MV-4-11 (cell line): ENCODE measurements around the gene FUT2.
"Not testable (repeated sequence)": the region's sequence is repeated elsewhere in the genome, so short reads cannot be mapped to it uniquely, and the experiment has no call there.

Experiments used
- DNase-seq: peaks from one replicate; lab custom pipeline; 2025; lab: John Stamatoyannopoulos, UW

FUT2 gene

GRCh38 chr19:48702701-48703100, 6.9 kb downstream of the FUT2 start:
- no peak for DNase-seq

GRCh38 chr19:48703316-48703715, 7.5 kb downstream of the FUT2 start:
- DNase-seq, result no peak

GRCh38 chr19:48705431-48705830, 9.7 kb downstream of the FUT2 start:
- DNase-seq, result no peak

GRCh38 chr19:48708471-48708870, 12.7 kb downstream of the FUT2 start:
- no peak for DNase-seq

- no peak for DNase-seq
Measured at GRCh38 chr19:48711106-48711662, 15.4 kb downstream of the FUT2 start.

- no peak for DNase-seq
Measured at GRCh38 chr19:48713041-48713863, 17.5 kb downstream of the FUT2 start.

GRCh38 chr19:48713864-48714755, 18.3 kb downstream of the FUT2 start:
- peak; percentile 100 for DNase-seq

- no peak for DNase-seq
Measured at GRCh38 chr19:48714759-48715675, 19.2 kb downstream of the FUT2 start.

- no peak for DNase-seq
Measured at GRCh38 chr19:48715681-48716171, 20.0 kb downstream of the FUT2 start.

GRCh38 chr19:48716562-48717291, 21.0 kb downstream of the FUT2 start:
- no peak for DNase-seq

- DNase-seq, result not testable (repeated sequence)
Measured at GRCh38 chr19:48718106-48718505, 22.3 kb downstream of the FUT2 start.

- no peak for DNase-seq
Measured at GRCh38 chr19:48718711-48719231, 23.0 kb downstream of the FUT2 start.

- DNase-seq, result no peak
Measured at GRCh38 chr19:48719263-48720171, 23.7 kb downstream of the FUT2 start, which contains the start of gene MAMSTR. Gene MAMSTR, minus strand, starts transcription at chr19:48719725. Its CDS starts 694 bp downstream, at chr19:48719031.

- no peak for DNase-seq
Measured at GRCh38 chr19:48720251-48720612, 24.5 kb downstream of the FUT2 start.

- DNase-seq, result peak; percentile 100
Measured at GRCh38 chr19:48720613-48721296, 25.0 kb downstream of the FUT2 start.

- DNase-seq, result no peak
Measured at GRCh38 chr19:48722196-48722708, 26.5 kb downstream of the FUT2 start.

GRCh38 chr19:48724796-48725753, 29.3 kb downstream of the FUT2 start:
- peak; percentile 97 for DNase-seq
